GM21360 (cell line): ENCODE data around the gene RASSF5.

Source experiments
- ATAC-seq: cut with Tn5 transposase; IDR thresholded peaks from one replicate; pipeline ENCODE4 v1.9.1; 2021; ENCODE audit warnings: mild to moderate bottlenecking, moderate library complexity; ENCODE audit not compliant: unreplicated experiment

Gene RASSF5

GRCh38 chr1:206583707-206584648, 76.6 kb downstream of the RASSF5 start:
- ATAC-seq: no peak

GRCh38 chr1:206584683-206585082, 77.4 kb downstream of the RASSF5 start:
- no peak for ATAC-seq

- ATAC-seq: no peak
These were observed 79.4 kb downstream of the RASSF5 start for GRCh38 chr1:206586501-206587445.

GRCh38 chr1:206587904-206588303, 80.6 kb downstream of the RASSF5 start:
- ATAC-seq: no peak

GRCh38 chr1:206588492-206588891, 81.2 kb downstream of the RASSF5 start:
- ATAC-seq: no peak

GRCh38 chr1:206589206-206589605, 81.9 kb downstream of the RASSF5 start:
- ATAC-seq: no peak

GRCh38 chr1:206590025-206590758, 82.9 kb downstream of the RASSF5 start:
- peak; percentile 58 for ATAC-seq

GRCh38 chr1:206591226-206591625, 83.9 kb downstream of the RASSF5 start:
- no peak for ATAC-seq

GRCh38 chr1:206591696-206592095, 84.4 kb downstream of the RASSF5 start:
- no peak for ATAC-seq

GRCh38 chr1:206593351-206593925, 86.1 kb downstream of the RASSF5 start:
- no peak for ATAC-seq

- ATAC-seq: no peak
These were observed 88.4 kb downstream of the RASSF5 start for GRCh38 chr1:206595581-206596318.

- no peak for ATAC-seq
These were observed 89.0 kb downstream of the RASSF5 start for GRCh38 chr1:206596319-206596666.

- ATAC-seq: no peak
These were observed 93.2 kb downstream of the RASSF5 start for GRCh38 chr1:206600527-206600926.

GRCh38 chr1:206604861-206605260, 97.5 kb downstream of the RASSF5 start:
- no peak for ATAC-seq

- no peak for ATAC-seq
These were observed 99.5 kb downstream of the RASSF5 start for GRCh38 chr1:206606867-206607266.

GRCh38 chr1:206608108-206608698, 100.9 kb downstream of the RASSF5 start:
- ATAC-seq: no peak

GRCh38 chr1:206609229-206609991, 102.1 kb downstream of the RASSF5 start:
- no peak for ATAC-seq

GRCh38 chr1:206612129-206612876, 105.0 kb downstream of the RASSF5 start, which contains the start of gene EIF2D:
TSS of gene EIF2D (minus strand) at chr1:206612465. CDS start at chr1:206612342, 123 bp downstream.
- ATAC-seq: peak; percentile 77
